Measurements from ENCODE around the gene VAC14.
A peak's percentile ranks its signal among the peaks of the same experiment; 100 is the strongest.
"Not testable (repeated sequence)": the region's sequence is repeated elsewhere in the genome, so short reads cannot be mapped to it uniquely, and the experiment has no call there.

Gene VAC14
- long read RNA-seq, donor 1, transcript VAC14-201 (19 exons, 3,099 nt), result major isoform, 11 of 19 reads
- long read RNA-seq, donor 1, transcript VAC14-212 (1 exons, 3,609 nt), result minor isoform, 5 of 19 reads
- long read RNA-seq, donor 1, partial matches to known transcripts, result 0 of 19 reads
- long read RNA-seq, donor 1, other reads (novel, unspliced or antisense), result 0 of 19 reads
- long read RNA-seq, donor 2, transcript VAC14-212 (1 exons, 3,609 nt), result major isoform, 5 of 9 reads
- long read RNA-seq, donor 2, partial matches to known transcripts, result 0 of 9 reads
- long read RNA-seq, donor 2, other reads (novel, unspliced or antisense), result 0 of 9 reads
- long read RNA-seq, donor 3, transcript VAC14-201 (19 exons, 3,099 nt), result minor isoform, 6 of 14 reads
- long read RNA-seq, donor 3, transcript VAC14-212 (1 exons, 3,609 nt), result major isoform, 7 of 14 reads
- long read RNA-seq, donor 3, partial matches to known transcripts, result 0 of 14 reads
- long read RNA-seq, donor 3, other reads (novel, unspliced or antisense), result 0 of 14 reads
- long read RNA-seq, donor 4, transcript VAC14-212 (1 exons, 3,609 nt), result major isoform, 11 of 15 reads
- long read RNA-seq, donor 4, partial matches to known transcripts, result 0 of 15 reads
- long read RNA-seq, donor 4, other reads (novel, unspliced or antisense), result 0 of 15 reads
- long read RNA-seq, donor 5, transcript VAC14-212 (1 exons, 3,609 nt), result major isoform, 6 of 7 reads
- long read RNA-seq, donor 5, partial matches to known transcripts, result 0 of 7 reads
- long read RNA-seq, donor 5, other reads (novel, unspliced or antisense), result 0 of 7 reads
- long read RNA-seq, donor 6, transcript VAC14-212 (1 exons, 3,609 nt), result major isoform, 9 of 18 reads
- long read RNA-seq, donor 6, transcript VAC14-201 (19 exons, 3,099 nt), result minor isoform, 6 of 18 reads
- long read RNA-seq, donor 6, partial matches to known transcripts, result 0 of 18 reads
- long read RNA-seq, donor 6, other reads (novel, unspliced or antisense), result 0 of 18 reads
- long read RNA-seq, donor 7, result 0 reads
- long read RNA-seq, donor 8, transcript VAC14-201 (19 exons, 3,099 nt), result minor isoform, 5 of 24 reads
- long read RNA-seq, donor 8, transcript VAC14-212 (1 exons, 3,609 nt), result major isoform, 16 of 24 reads
- long read RNA-seq, donor 8, partial matches to known transcripts, result 0 of 24 reads
- long read RNA-seq, donor 8, other reads (novel, unspliced or antisense), result 0 of 24 reads

DNA sequence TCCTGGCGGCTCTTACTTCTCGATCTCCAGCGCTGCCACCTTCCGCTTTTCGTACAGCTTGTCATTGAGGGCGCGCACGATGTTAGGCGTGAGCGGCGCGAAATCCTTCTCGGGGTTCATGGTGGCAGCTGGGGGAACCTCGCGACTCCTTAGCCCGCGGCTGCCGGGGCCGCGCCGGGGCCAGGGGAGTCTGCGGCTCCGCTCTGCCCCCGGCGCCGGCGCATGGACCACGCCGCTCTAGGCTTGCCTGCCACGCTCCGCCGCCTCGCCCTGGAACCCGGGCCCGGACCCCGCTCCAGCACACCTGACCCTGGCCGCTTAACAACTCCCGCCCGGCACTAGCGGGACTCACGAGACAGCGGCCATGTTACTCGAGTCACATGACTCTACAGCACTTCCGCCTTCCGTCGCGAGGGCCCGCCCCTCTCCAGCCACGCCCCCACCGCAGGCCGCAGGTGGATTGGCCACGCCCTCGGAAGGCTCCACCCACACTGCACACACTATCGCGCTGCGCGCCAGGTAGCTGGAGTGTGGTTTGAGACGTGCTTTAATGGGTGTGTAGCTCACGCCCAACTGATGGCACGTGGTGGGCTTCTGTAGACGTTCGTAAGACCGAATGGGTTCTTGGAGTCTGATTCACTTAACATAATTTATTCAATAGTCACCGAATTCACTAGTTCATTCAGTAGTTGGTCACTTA lies at the start of gene VAC14:
VAC14 (minus strand) TSS at position 378 of the 700 bp plus-strand sequence; CDS start at position 120, 258 bp downstream.
- peak; percentile 86 for DNase-seq

DNA sequence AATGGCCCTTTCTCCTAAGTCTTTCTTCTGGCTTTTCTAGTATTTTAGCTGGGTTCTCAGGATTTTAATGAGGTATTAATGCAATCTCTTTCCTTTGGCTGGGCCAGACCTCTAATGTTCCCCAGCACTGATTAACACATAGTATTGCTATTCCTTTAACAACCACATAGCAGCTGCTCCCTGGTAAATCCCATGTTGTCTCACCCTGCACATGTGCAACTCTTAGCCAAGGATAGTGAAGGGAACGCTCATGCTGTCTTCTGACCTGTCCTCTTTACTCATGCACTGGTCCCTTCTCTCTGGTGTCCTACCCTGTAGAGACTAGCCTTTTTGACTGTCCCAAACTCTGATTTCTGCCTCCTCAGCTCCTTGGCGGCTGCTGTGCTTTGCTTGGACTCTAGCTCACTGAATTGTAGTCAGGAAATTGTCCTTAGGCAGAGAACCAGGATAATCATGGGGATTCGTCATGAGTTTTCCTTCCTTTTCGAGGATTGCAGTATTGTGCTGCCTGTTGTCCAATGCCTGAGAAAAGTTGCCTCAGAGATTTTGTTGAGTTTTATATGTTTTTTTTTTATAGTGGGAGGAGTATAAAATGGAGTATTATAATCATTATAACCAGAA lies 22.6 kb upstream of the VAC14 start:
- not testable (repeated sequence) for DNase-seq

DNA sequence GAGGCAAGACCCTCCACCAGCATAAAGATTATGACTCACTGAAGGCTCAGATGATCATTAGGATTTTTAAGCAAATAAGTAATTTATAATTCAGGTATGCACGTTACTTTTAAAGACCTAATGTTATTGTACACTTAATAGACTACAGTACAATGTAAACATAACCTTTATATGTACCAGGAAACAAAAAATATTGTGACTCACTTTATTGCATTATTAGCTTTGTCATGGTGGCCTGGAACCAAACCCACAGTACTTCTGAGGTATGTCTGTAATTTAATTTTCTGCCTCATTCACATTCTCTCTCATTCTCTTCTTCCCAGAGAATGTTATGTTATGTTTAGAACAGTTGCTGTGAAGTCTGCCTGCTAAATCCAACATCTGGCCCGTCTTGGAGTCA lies 21.8 kb upstream of the VAC14 start:
- not testable (repeated sequence) for DNase-seq

DNA sequence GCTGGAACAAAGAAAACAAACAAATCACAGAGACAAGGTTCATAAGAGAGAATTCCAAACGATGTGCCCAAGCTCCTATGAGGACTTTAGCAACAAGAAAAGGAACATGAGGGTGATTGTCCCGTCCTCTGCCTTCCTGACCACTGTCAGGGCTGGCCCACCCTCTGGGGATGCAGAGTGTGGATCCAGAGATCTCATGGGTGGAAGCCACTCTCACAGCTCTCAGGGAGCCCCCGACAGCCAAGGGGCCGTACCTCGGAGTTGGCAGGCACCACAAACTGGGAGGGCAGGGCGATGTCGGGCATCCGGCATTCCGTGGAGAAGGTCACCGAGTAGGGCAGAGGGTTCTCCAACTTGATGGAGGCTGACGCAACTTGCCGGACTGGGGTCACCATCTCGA lies 17.1 kb upstream of the VAC14 start:
- DNase-seq, result not testable (repeated sequence)

DNA sequence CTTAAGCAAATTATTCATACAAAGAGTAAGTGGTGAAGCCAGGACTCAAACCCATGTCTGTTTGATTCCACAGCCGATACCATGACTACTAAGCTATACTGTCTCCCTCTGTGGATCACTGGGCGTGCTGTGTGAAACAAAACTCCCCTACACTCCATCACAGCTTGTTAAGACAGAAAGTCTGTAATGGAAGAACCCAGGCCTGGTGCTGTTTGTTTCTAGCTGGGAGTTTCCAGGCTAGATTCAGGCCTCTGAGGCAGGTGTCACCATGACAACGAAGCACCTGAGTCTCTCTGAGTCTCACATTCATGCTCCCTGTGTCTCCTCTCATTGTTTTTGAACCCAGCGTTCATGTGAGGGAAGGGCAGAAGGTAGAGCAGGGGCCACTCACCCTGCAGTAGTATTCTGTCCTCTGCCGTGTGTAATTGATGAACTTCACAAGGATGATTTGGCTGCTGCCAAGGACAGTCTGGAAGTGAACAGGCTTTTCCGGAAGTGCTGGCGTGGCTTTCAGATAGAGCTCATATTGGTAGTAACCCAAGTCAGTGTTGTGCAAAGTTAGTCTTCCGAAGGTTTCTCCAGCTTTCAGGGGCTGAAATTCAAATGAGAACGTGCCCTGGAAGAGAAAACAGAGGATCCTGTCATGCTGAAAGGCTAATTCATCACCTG lies 8.6 kb upstream of the VAC14 start:
- DNase-seq, result no peak

DNA sequence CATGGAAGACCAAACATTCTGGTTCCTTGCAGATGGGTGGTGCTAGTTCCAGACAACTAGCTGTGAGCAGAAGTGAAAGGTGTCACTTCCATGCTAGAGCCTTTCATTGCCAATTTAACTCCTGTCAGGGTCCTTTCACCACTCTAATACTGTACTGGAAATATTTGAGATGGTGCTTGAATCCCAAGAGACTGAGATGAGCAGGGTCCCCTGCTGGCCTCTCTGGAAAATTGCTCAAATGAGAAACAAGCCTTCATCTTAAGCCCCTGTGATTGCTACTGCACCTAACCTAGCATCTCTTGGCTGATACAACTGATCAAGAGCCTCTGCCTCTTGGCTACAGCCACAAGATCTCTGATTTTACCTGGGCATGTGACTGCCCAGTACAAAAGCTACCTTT lies 7.4 kb upstream of the VAC14 start:
- DNase-seq, result no peak

DNA sequence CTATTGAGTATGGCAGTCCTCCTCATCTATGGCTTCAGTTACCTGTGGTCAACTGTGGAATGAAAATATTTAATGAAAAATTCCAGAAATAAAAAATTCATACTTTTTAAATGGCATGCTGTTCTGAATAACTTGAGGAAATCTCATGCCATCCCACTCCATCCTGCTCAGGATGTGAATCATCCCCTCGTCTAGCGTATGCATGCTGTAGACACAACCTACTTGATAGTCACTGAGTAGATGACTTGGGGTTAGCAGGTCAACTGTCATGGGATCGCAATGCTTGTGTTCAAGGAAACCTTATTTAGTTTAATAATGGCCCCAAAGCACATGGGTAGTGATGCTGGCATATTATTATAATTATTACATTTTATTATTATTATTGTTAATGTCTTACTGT lies 4.8 kb upstream of the VAC14 start:
- DNase-seq, result no peak

DNA sequence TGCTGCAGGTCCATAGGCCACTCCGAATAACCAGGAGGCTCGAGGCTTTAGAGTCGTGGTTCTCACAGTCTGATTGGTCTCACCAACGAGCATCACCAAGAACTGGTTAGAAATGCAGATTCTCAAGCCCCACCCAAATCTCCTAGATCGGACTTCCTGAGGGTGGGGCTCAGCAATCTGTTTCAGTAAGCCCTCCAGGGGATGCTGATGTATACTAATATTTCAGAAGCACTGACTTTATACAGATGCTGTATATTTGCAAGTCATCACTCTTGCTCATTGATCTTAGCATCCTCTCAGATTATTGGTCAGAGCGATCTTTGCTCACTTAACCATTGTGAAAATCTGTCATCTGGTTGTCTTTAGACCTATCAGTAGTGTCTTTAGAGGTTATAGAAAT lies 4.4 kb upstream of the VAC14 start:
- no peak for DNase-seq

DNA sequence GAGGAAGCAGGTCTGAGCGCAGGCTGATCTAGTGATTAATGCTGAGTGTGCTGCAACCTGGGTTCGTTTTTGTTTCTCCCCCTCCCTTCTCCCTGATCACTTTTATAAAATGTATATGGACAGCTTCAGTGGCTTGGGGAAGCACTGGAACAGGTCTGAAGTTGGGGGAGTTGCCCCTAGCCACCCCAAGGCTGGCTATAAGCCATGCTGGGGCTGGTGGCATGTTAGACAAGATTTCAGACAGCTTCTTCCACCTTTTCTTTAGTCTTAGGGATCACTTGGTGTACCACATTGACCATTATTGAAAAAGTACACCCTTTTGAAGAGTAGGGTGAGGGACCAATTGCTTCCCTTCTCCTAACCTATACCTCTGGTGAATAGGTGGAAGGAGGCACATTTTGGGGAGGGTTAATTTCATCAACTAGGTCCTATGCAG lies 3.8 kb upstream of the VAC14 start:
- DNase-seq, result no peak

DNA sequence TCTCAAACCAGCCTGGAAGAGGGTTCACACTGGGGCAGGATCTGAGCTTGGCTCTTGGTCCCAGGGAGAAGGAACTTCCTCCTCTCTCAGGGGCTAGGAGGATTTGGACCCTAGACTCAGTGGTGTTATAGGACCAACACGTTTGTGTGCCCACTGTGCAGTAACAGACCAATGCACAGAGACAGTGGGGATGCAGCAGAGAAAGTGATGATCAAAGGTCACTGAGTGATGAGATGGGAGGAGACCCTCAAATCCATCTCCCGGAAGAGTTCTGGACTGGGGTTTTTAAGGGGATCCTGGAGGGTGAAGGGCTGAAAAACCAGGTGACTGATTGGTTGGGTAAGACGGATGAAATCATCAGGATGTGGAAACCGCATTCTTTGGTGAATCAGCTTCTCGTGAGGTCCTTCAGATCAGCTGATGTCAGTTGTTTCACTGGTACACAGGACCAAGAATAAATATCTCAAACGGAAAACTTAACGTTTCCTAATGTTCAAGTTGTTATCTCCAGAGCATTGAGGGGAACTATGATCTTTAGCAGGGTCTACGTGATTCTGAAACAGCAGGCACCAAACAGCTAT lies 3.3 kb upstream of the VAC14 start:
- no peak for DNase-seq

DNA sequence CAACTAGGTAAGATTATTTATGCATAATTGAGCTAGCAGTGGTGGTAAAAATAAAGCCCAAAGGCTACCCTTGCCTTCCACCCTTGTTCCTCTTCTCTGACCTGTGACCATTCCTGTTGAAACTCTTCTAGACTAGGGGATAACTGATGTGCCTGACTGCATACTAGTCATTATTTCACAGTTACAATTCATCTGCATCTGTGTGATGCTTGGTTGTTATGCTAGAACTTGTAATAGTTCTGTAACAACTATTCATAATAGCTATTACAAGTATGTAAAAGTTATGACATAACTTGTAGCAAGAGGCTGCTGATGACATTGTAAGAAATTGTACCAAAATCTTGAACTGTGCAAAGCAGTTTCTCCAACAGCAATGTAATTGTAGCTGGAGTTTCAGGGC lies 2.4 kb upstream of the VAC14 start:
- no peak for DNase-seq

DNA sequence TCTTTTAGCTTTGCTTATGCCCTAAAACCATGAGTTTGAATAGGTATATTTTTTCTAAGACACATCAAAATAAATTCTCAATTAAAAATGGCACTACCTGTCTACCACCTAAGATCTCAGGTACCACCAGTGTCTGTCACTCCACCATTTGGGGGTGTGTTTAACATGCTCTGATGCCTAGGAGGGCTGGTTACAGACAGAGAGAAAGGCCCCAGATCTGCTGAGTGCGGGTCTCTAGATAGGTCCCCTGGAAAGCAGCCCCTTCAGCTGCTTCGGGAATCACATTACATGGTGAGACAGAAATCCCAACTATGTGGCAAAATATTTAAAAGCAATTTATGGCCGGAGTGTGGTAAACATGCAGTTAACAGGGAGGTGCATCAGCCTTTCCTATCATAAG lies 653 bp upstream of the VAC14 start:
- DNase-seq, result no peak

DNA sequence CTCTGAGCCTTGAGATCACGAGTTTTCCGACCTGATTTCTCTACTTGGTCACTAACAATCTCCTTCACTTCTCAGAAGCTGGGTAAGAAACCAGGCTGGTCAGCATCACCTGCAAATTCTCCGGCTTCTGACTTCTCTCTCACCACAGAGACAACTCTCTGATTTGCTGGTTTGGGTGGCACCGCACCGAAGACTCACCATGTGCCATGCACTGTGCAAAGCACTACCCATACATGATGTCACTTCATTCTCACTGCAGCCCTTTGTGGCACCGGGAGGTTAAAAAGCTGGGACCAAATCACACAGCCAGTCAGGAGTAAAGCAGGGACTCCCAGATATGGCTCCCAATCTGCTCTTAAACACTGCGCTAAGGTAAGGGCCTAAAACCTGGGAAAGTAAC lies 647 bp downstream of the VAC14 start:
- DNase-seq, result no peak

DNA sequence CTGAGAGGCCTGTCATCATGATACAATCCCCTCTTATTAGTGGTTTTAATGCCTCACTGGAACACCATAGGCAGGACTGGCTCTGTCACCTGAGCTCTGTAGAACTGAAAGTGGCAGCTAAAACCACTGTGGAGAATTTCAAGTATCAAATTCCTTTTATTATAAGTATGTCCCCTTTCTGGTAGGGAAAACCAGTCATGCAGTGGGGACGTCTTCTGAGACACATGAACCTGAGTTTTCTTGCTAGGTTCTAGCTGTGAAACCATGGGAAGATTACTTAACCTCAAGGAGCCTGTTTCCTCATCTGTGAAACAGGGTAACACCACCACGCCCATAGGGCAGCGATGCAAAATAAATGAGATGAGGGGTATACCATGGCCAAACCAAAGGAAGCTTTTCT lies 4.7 kb downstream of the VAC14 start:
- no peak for DNase-seq

DNA sequence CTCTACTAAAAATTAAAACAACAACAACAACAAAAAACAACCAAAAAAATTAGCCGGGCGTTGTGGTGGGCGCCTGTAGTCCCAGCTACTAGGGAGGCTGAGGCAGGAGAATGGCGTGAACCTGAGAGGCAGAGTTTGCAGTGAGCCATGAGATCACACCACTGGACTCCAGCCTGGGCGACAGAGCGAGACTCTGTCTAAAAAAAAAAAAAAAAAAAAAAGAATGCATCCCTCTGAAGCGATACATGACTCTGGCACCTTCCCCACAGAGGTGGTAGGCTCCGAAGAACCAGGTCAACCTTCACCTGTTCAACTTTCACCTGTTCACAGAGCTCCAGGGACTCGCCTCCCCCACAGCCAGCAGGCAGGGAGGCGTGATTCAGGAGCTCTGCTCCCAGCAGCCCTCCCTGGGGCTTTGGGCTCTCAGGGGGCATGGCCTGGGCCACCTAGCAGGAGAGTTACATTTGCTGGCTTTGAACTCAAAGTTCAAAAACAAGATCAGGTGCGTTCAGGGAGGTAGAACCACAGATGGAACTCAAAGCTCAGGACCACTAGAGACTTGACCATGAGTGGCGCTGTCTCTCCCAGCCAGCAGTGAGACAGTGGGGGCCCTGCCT lies 5.6 kb downstream of the VAC14 start:
- DNase-seq, result no peak

DNA sequence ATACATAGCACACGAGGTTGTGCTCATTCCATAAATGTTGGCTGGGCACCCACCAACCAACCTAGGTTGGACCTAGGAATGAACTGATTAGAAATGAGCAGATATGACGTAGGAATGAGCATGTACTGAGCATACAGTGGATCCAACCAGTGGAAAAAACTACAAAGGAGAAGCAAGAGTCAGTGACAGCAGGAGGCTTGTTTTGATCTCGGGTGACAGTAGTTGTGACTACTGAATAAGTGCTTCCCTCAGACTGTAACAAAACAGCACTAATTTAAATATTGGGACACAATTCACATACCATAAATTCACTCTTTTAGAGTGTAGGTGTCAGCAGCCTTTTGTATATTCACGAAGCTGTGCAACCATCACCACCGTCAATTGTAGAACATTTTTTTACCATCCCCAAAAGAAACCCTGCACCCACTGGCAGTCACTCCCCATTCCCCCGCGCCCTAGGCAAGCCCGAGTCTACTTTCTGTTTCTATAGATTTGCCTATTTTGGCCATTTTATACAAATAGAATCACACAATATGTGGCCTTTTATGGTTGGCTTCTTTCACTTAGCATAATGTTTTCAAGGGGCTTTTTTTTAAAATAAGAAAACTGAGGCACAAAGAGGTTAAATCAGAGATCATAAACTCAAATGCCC lies 7.0 kb downstream of the VAC14 start:
- DNase-seq, result no peak

DNA sequence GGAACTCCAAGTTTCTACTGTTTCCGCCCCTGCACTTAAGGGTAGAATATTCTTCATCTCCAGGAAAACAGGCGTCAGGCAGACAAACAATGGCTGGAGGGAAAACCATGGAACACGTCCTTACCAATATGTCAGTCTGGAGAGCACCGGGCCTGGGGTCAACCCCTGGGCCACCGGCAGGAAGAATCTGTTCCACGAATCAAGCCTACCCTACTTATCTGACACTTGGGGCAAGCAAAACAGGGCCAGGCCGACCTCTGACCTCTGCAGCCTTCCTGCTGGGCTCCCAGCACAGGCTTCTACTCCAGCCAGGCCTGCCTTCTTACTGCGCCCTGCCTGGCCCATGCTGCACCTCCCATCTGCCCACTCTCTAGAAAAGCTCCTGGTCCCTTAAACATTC lies 10.1 kb downstream of the VAC14 start:
- DNase-seq, result no peak

DNA sequence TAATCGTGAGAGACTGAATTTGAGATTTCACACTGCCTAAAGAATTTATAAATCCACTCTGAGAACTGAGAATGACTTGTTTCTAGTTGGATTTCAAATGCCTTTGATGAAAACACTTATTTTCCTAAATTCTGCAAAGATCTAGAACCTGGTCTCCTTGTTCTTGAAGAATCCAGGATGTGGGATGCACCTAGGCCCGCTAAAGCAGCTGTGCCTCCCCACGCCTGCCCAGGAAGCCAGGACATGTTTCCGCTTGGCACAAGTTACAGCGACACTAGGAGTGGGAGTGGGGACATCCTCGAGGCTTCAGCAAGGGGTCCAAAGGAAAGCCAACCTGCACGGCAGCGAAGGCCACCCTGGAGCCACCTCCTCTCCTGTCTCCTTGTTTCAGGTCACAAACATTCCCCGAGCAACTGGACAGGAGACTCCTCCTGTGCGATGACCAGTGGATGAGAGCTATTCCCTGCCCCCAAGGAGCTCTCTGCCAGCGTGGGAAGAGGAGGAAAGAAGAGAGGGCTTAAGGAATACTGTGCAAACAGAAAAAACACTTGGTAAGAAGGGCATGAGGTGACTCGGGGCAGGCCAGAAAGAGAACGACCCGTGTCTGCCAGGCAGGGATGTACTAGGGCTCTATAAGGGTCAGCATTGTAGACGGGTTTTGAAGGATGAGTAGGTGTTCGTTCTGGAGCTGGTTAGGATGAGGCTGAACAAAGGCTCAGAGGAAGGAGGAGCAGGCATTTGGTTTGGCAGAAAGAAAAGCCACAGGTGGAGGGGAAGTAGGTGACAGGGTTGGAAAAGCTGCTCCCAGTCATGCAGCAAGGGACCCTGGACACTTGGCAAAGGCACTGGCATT lies 11.1 kb downstream of the VAC14 start:
- DNase-seq, result no peak
